ENCODE measurements around the gene NOTCH4.
A peak's percentile ranks its signal among the peaks of the same experiment; 100 is the strongest.

The NOTCH4 gene

DNA sequence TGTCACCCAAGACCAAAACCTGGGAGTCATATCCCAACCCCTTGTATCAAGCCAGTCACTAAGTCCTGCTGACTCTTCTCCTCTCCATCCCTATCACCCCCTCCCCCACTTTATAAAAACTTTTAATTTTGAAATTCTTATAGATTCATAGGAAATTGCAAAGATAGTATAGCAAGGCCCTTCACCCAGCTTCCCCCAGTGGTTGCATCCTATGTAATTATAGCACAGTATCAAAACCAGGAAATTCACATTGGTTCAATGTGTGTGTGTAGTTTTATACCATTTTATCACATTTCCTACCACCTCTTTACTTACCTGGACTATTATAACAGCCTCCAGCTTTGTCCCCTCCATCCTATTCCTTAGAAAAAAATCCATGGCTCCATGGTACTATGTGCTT lies 65.8 kb downstream of the NOTCH4 start:
- no peak for DNase-seq

DNA sequence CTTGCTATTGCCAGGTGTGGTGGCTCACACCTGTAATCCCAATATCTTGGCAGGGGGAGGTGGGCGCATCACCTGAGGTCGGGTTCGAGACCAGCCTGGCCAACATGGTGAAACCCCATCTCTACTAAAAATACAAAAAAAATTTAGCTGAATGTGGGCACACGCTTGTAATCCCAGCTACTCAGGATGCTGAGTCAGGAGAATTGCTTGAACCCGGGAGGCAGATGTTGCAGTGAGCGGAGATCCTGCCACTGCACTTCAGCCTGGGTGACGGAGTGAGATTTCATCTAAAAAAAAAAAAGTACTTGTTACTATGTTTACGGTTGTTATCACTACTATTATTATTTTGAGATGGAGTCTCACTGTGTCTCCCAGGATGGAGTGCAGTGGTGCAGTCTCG lies 67.0 kb downstream of the NOTCH4 start:
- no peak for DNase-seq

DNA sequence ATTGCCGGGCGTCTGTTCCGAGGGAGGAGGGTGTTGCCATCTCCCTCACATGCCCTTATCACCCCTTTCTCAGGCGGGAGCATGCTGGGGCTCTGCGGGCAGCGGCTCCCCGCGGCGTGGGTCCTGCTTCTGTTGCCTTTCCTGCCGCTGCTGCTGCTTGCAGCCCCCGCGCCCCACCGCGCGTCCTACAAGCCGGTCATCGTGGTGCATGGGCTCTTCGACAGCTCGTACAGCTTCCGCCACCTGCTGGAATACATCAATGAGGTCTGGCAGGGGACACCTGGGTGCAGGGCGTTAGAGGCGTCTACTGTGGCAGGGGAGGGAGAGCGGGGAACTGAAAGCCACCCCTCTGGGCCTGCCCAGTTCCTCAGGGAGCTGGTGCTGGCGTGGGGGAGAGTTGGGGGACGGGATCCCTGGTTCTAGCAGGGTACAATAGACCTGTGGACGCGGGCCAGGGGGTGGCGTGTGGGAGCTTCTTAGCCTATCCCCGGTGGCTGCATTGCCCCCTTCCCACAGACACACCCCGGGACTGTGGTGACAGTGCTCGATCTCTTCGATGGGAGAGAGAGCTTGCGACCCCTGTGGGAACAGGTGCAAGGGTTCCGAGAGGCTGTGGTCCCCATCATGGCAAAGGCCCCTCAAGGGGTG lies 69.2 kb downstream of the NOTCH4 start:
- DNase-seq = peak in 3 of 4 experiments; percentile 36 to 42 (median 40)

DNA sequence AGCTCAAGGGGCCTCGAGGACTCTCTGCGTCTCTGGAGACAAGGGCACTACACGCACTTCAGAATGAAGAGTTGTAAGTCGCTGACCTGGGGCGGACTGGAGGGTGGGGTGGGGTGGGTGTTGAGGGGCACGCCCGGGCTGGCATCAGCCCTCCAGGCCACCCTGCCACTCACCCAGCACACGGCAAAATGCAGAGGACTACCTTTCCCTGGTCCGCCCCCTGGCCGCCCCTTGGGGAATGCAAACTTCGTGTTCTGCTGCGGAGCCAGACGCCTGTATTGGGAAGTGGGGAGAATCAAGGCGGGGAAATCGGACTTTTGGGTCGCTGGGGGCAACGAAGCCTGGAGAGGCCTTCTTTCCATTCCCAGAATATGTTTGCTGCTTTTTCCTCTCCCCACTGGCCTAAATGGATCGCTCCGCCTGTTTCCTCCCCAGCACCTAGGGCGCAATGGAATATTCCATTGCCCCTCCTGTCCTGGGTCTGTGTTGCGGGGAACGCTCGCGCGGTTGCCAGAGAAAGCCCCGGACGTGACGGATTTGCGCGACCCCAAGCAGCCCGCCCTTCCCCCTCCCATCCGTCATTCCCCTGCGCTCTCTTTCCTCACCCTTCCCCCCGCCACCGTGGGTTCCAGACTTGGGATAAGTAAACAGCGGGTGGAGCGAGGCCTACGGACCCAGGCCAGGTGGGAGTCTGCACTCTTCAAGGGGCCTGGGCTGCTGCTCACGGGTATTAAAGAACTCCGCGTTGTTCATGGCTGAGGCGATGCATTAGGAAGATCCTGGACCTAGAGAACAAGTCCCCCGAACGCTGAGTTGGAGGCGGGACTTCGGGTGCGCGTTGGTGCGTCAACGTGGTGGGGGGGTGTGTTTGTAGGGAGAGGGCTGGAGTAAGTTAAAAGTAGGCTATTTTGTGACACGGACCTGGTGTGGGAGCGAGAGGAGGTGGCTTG lies 70.0 kb downstream of the NOTCH4 start, which contains the start of gene PPT2:
Gene PPT2, plus strand, starts transcription at position 578 of the 950 bp plus-strand sequence. CDS start 454 bp downstream, outside the sequence.
- DNase-seq = peak; percentile 33 to 55 (median 48)

DNA sequence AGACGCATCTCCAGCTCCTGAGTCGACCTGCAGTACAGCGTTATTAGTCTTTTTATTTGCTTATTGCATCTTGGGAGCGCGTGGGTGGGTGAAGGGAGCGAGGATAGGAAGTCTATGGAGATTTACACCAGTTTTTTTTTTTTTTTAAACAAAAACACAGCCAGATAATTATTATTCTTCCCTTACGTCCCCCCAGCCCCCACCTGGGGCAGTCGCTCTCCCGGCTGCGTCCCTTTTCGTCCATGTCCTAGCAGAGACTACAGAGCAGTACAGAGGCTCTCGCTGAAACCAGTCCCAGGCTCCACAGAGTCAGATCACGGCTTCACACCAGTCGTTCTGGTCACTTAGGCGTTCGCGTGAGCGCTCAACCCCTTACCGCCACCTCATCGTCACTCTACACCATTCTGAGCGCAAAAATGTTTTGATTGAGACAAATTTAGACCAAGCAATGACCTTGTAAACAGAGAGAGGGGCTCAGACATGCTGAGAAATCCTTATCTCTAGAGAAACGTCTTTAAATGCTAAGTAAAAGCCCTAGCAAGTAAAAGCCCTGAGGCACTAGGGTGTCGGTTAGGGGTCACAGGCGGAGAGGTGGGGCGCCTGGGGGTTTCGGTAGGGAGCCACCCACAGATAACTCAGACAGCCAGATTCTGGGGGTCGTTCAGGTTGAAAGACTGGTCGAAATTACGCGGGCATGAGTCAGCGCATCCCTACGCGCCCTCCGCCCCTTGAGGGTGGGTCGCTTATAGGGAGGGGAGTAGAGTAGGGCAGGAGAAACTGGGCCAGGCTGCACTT lies 70.9 kb downstream of the NOTCH4 start:
- DNase-seq = no peak

DNA sequence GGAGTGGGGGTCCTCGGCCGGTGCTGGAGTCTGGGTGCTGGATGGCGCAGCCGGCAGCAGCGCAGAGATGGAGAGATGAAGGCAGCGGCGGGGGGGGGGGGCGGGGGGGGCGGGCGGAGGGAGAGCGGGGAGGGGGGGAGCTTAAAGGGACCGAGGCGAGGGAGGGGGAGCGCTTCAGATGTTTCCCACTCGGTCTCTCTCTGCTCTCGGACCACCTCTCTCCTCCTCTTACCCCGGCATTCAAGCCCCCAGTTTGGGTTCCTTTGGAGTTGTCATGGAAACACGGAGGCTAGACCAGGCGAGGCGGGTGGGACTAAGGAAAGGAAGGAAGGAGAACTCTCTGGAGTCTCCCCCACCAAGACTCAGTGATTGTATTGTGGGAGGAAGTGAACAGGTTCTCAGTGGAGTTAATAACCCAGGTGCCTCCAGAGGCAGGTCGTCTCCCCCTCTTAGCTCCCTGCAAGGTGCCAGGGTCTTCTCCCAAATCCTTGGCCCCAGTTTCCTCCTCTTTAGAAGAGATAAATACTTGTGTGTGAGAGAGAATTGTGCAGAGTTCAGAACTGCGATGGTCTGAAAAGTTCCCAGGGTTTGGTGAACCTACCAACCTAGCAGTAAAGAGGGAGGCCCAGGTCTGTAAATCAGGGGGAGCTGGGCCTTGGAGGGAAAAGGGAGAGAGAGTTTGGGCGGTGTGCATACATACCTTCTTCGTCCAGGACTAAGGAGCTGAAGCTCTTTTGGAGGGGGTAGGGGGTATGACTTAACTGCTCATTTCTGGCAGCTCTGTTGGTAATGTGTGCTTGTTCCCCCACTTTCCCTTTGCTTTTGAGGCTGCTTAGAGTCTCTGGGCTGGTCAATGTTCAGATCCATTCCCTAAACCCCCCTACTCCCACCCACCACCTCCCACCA lies 71.8 kb downstream of the NOTCH4 start, which contains the start of gene PRRT1:
Gene PRRT1, minus strand, starts transcription at position 77 of the 906 bp plus-strand sequence. CDS start 112 bp downstream, outside the sequence.
- no peak for DNase-seq

DNA sequence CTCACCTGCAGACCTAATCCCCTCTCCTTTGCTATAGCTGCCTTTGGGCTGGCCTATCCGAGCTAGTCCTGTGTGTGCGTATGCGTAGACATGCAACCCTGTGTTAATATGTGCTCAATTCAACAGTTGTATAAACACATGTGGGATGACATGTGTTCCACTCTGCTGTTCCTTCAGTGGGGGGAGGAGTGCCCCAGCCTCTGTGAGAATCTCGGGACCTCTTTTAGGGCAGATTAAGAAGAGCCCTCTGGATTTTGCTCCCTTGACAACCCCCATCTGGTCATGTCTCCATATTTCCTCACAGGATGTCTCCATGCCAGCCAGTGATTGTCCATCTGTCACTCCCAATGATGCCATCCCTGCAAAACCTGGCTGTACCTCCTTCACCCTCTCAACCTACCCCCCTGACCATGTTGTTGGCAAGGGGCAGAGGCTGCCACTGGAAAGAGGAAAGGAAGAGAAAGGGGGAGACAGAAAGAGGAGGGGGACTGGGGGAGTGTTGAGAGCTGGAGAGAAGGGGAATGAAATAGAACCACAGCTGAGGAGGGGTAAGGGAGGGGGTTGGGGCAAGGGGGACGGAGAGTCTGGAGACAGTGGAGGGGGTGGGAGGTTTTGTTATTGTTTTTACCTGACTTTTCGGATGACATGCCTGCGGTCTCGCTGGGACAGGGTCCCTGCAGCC lies 72.5 kb downstream of the NOTCH4 start:
- no peak for DNase-seq

DNA sequence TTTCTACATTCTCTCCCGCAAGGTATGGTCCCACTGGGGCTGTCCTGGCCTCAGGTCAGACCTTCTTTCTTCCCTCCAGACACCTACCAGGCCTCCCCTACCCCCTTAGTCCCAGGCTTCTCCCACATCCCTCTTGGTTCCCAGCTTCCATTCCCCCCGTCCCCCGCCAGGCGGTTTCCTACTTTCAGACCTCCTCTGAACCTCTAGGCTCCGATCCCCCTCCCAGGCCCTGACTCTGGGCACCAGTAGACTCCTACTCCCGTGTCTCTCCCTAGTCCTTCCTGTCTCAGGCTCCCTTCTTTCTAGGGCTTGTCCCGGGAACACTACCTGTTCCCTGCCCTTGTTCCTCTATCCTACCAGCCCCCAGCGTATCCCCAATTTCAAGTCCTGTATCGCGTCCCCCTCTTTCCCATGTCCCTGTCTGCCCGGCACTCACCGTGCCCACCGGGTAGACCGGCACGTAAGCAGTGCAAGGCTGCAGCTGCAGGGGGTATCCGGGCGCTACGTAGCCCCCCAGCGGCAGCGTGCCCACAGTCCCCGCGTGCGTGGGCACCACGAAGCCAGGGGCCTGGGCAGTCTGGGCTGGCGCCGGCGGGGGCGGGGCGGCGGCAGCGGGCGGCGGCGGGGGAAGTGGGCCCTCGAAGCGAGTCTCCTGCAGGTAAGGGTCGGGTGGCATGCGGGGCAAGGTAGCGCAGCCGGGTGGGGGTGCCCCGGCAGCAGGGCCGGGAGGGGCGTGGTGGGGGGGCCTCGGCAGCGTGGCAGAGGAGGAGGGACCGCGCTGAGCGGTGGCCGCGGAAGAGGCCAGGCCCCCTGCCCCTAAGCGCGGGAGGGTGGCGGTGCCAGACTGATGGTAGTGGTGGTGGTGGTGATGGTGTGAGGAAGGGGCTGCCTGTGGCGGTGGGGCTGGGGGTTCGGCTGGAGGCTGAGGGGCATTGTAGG lies 73.7 kb downstream of the NOTCH4 start:
- DNase-seq = no peak

DNA sequence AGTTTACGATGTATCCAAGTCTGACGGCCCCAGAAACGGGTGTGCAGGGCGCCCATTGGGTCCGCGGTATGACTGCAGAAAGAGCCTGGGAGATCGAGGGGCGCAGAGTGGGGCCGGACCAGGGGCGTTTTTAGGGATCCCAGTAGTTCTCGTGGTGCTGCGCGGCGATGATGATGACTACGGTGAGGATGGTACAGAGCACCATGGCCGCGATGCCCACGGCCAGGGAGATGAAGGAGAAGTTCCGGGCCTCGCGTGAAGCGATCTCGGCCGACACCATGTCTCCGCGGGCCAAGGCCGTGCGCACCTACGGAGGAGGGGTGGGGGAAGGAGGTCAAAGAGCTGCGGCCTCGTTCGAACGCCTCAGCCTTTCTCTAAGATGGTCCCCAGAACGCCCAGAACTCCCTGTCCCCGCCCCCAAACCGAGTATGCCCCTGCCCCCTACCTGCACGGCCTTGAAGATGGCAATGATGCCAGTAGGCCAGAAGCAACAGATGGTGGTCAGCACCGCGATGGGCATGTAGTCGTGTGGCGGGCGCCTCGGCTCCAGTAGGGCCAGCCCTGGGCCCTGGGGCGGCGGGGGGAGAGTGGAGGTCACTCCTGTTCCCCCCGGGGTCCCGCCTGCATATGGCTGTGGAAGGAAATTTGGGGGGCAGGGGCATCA lies 74.6 kb downstream of the NOTCH4 start:
- DNase-seq = no peak

DNA sequence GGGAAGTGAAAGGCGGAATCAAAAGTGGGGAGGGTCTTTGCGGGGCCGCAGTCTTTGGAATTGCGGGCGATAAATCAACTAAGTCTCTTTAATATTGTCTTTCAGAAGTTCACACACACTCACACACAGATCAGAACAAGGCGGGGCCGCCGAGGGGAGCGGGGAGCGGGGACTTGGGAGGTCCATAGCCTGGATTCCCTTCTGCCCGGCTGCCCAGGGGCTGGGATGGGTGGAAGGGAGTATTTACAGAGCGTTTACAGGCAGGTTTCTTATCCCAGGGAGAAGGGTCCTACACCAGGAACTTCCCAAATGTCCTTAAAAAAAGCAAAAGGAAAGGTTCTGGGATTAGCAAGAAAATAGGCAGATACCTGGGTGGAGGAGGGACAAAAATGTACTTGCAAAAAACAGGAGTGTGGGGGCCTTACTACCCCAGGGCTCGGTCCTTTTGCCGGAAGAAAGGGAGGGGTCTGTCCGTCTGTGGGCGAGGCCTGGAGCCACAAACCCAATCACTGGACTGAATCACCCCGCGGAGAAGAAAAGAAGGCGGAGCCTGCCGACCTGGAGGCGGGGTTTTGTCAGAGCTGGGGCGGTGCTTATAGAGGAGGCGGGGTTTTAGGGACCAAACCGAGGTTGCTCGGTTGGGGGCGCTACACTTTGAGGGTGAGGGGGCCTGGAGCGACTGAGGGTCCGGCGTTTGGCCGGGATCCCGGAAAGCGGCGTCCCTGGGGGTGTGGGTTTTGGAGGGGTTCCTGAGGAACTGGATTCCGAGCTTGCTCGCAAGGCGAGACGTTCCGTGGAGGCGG lies 75.4 kb downstream of the NOTCH4 start:
- peak; percentile 28 to 65 (median 52) for DNase-seq

DNA sequence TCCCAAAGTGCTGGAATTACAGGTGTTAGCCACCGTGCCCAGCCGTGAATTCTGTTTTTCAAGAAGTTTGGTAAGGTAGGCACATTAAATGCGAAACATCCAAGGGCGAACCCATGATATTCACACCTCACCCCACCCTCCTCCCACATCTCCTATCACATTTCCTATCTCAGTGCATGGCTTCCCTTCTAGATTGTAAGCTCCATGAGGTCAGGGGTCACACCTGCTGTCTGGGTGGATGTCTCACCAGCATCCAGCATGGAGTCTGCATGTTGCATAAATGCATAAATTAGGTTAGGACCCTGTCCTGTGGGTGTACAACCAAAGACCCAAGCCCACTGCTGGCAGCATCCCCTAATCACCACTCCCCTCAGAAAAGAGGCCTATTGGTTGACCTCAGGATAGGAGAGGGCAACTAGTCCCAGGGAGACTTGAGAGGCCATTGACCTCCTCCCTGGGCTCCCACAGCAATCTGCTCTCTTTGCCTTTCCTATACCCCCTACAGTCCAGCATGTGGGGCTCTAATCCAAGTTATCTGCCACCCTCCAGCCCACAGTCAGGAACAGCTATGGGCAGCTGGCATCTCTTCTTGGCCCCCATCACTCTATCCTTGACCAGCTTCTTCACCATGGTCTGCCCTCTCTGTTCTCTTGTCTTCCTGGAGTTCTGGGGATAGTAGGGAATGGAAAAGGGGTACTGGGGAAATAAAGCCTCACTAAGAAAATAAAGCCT lies 76.3 kb downstream of the NOTCH4 start:
- DNase-seq = no peak

DNA sequence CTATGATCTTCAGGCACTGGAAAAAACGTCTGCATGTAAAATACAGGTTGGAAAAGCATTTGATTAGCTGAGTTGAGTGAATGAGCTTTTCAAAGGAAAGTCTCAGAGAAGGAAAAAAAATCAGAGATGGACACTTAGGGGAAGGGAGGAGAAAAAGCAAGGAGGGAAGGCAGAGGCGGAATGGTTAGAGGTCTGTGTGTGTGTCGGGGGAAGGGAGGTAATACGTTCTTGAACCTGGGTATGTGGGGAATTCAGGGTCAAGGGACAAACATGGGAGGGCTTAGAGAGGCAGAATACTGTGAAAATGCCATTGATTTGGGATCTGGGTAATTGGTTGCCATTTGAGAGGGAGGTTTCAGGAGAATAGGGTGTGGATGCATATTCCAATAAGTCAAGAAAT lies 77.2 kb downstream of the NOTCH4 start:
- DNase-seq = no peak

DNA sequence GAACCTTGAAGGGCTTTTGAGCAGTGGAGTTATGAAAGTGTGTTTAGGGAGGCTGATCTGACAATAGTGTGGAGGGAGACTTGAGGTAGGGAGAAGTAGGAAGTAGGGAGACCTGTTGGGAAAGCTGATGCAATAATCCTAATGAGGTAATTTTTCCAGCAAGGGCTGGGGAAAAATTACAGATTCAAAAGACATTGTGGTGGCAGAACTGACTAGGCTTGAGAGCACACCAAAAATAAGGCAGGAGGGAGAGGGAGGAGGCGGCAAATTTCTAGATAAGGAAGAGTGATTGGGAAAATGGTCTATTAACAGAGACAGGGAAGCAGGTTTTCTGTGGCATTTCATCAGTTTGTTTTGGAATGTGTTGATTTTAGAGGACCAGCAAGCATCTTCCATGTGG lies 77.6 kb downstream of the NOTCH4 start:
- no peak for DNase-seq
